Heart left ventricle (tissue), 13 donors: ENCODE data around the gene MYCBP2.

Source experiments
- POLR2A ChIP-seq, 2 donors: fragments of 450-650 bp; IDR thresholded peaks; one replicate each; pipeline ENCODE4 v1.6.1; 2017; ENCODE audit warnings: antibody characterized with exemption in 2 of 2, mild to moderate bottlenecking in 2 of 2, moderate library complexity in 2 of 2
- TF ChIP-seq, protein P1 (sequence below), 12 donors: fragments of 200-600 bp; sonication (generic) in 4 of 12; IDR thresholded peaks; one replicate each; pipeline versions ENCODE4 v1.5.0 to v1.8.0; 2018 to 2022; ENCODE audit warnings: antibody characterized with exemption in 12 of 12, mild to moderate bottlenecking in 5 of 12
- donor health status: ischemic (EF 13 %, LVEDD 7.1; RV severe dilation, severe dysfunction).
- donor health status: DM: no; HTN: yes; CAD: no.
- donor health status: DM: no; HTN: no; CAD: no.
- donor health status: ischemic (EF 25% LVEDD 6.9; RV normal size, moderate dysfunction).
- donor health status: ischemic (EF 25% LVEDD 5.7; RV mildly dilated, moderate dysfunction).
- donor health status: ischemic (EF 35%, LVEDD 5.7; RV mildly dilated, moderate dysfunction).
- donor health status: nonischemic (EF 11% LVEDD 7.7; RV severe dilation, severe dysfunction).
- donor health status: DM: yes; HTN: yes; CAD: no.
- donor health status: PGD.
- donor health status: ischemic (EF 29% LVEDD 5.4; RV normal size, mild dysfunction).
- donor health status: nonischemic (EF 23%, LVEDD 6.1; RV moderate dilation, normal function).

DNA sequence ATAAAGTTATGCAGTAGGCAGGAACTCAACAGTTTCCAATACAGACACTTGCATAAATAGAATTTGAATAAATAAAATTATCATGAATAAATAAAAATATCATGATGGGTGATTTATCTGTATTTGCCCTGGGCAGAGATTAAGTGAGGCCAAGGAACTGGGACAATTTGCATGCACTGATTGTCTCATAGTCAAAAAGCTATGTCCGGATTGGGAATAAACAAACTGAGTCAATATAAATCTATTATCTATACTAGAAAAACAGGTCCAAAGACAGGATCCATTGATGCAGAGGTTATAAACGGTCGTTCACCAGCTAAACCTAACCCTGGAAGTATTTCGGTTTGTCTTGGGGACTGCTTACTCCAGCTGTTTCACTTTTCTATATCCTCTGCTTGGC, 273.7 kb downstream of the MYCBP2 start:
- TF ChIP-seq, protein P1, sequence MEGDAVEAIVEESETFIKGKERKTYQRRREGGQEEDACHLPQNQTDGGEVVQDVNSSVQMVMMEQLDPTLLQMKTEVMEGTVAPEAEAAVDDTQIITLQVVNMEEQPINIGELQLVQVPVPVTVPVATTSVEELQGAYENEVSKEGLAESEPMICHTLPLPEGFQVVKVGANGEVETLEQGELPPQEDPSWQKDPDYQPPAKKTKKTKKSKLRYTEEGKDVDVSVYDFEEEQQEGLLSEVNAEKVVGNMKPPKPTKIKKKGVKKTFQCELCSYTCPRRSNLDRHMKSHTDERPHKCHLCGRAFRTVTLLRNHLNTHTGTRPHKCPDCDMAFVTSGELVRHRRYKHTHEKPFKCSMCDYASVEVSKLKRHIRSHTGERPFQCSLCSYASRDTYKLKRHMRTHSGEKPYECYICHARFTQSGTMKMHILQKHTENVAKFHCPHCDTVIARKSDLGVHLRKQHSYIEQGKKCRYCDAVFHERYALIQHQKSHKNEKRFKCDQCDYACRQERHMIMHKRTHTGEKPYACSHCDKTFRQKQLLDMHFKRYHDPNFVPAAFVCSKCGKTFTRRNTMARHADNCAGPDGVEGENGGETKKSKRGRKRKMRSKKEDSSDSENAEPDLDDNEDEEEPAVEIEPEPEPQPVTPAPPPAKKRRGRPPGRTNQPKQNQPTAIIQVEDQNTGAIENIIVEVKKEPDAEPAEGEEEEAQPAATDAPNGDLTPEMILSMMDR (IDR thresholded peaks at IDR 0.05): no peak
- no peak for TF ChIP-seq POLR2A (IDR thresholded peaks at IDR 0.05)
